Neutrophil (primary cell): ENCODE measurements around the gene PRCC.

Source experiments
- H3K27ac ChIP-seq: fragments of 200-600 bp; sonication (generic); 2 replicates; pipeline ENCODE4 v1.5.1; 2016; ENCODE audit warnings: mild to moderate bottlenecking, moderate library complexity
- H3K27me3 ChIP-seq: fragments of 200-600 bp; sonication (generic); 2 replicates; pipeline ENCODE4 v1.6.0; 2016; ENCODE audit warnings: mild to moderate bottlenecking
- H3K36me3 ChIP-seq: fragments of 200-600 bp; sonication (generic); 2 replicates; pipeline ENCODE4 v1.5.1; 2017
- H3K4me1 ChIP-seq, 2 experiments: fragments of 200-600 bp in 1 of 2; sonication (generic) in 1 of 2; 1 replicate in 1 of 2; 2 replicates in 1 of 2; pipeline versions ENCODE4 v1.5.1 to v1.6.1; 2013 to 2016; ENCODE audit warnings: low read depth in 1 of 2, low read length in 1 of 2, mild to moderate bottlenecking in 1 of 2, moderate library complexity in 1 of 2; ENCODE audit not compliant: control insufficient read depth in 1 of 2, insufficient read depth in 1 of 2
- H3K4me3 ChIP-seq, 2 experiments: fragments of 200-600 bp in 1 of 2; sonication (generic) in 1 of 2; 1 replicate in 1 of 2; 2 replicates in 1 of 2; pipeline ENCODE4 v1.5.1; 2013 to 2016; ENCODE audit warnings: low read depth in 1 of 2, low read length in 1 of 2, mild to moderate bottlenecking in 1 of 2, moderate library complexity in 1 of 2
- H3K9me3 ChIP-seq: fragments of 200-600 bp; sonication (generic); 2 replicates; pipeline ENCODE4 v1.5.1; 2016
- CTCF ChIP-seq: fragments of 200-600 bp; sonication (generic); IDR thresholded peaks from 2 replicates; pipeline ENCODE4 v1.5.1; 2016; ENCODE audit warnings: antibody characterized with exemption

Gene PRCC

GRCh38 chr1:156727492-156727891 lies 39.8 kb upstream of the PRCC start:
- H3K36me3 ChIP-seq: peaks cover 31% of the 10 kb centered on the region
- H3K4me3 ChIP-seq: peak overlapping the region; percentile 88 to 98
- H3K27me3 ChIP-seq: no peaks in the 10 kb centered on the region
- H3K4me1 ChIP-seq: peaks cover 37 to 42% of the 10 kb centered on the region in 2 experiments
- H3K27ac ChIP-seq: peak overlapping the region; percentile 98
- no peaks in the 10 kb centered on the region for H3K9me3 ChIP-seq
- TF ChIP-seq CTCF: no peak

DNA sequence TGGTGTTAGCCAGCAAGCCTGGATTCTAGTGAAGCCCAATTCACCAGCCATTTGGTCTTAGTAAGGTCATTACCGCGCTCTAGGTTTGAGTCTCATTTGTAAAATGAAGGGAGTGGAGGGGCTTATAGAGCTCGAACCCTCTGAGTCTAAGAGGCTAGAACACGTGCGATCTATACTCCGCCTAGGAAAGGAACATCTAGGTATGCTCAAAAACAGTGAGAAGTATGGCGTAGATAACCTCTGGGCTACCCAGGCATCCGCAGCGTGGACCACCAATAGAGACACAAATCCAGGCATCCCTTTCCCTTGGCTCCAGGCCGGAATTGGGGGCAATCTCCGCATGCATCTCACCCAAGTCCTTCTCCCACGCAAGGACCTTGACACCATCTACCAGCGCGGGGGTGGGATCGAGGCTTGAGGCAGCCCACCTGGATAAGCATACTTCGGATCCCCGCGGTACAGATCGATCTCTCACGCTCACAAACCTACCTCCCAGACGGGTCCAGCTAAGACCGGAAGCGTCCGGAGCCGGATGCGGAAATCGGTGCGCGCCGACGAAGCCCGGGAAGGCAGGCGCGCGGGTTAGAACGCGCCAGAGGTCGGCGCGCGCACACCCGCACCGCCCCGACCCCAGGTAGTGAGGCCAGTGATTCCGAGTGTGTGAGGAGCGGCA lies 39.3 kb upstream of the PRCC start, which contains the start of gene METTL25B:
TSS of gene METTL25B (plus strand) at position 544 of the 673 bp plus-strand sequence. CDS start 636 bp downstream, outside the sequence.
- peak within 1 kb of the TSS; percentile 98 for H3K27ac ChIP-seq
- TF ChIP-seq CTCF: no peak
- H3K36me3 ChIP-seq: peaks cover 31% of the 10 kb centered on the region
- H3K9me3 ChIP-seq: no peaks in the 10 kb centered on the region
- H3K27me3 ChIP-seq: no peaks in the 10 kb centered on the region
- peak within 1 kb of the TSS; percentile 88 to 98 for H3K4me3 ChIP-seq
- H3K4me1 ChIP-seq: peaks cover 37 to 42% of the 10 kb centered on the region in 2 experiments

GRCh38 chr1:156728599-156729462 lies 38.5 kb upstream of the PRCC start, which contains the start of gene ISG20L2:
Gene ISG20L2 (minus strand): TSS chr1:156728766. CDS start chr1:156727652, 1,114 bp downstream.
- TF ChIP-seq CTCF: peak; percentile 51
- peaks cover 31% of the 10 kb centered on the region for H3K36me3 ChIP-seq
- H3K9me3 ChIP-seq: no peaks in the 10 kb centered on the region
- no peaks in the 10 kb centered on the region for H3K27me3 ChIP-seq
- peak within 1 kb of the TSS; percentile 88 to 98 for H3K4me3 ChIP-seq
- peaks cover 37 to 42% of the 10 kb centered on the region in 2 experiments for H3K4me1 ChIP-seq
- H3K27ac ChIP-seq: peak within 1 kb of the TSS; percentile 98

- Histone ChIP-seq H3K4me1 (peaks cover 4 to 6% of the 10 kb centered on the region in 2 experiments), H3K27me3 (no peaks in the 10 kb centered on the region), H3K27ac (no peak overlapping the region), H3K9me3 (no peaks in the 10 kb centered on the region), H3K36me3 (peaks cover 52% of the 10 kb centered on the region), H3K4me3 (no peak overlapping the region)
- no peak for TF ChIP-seq CTCF
Observed at GRCh38 chr1:156733989-156734584, 33.2 kb upstream of the PRCC start.

DNA sequence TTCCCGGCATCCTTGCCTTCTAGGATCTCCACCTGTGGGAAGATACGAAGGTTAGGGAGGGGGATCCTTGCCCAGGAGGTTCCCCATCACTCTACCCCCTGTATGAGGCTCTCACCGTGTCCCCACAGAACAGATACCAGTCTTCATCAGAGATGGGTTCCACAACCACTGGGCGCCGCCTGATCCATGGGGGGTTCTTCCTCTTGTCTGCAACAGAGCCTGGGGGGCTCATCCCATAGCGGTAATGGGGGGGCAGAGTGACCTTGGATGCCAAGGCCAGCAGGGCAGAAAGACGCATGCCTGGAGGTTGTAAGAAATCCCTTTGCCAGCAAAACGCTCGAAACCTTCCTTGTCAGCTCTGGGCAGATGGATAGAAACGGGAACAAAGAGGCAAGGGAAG lies 28.9 kb upstream of the PRCC start:
- Histone ChIP-seq H3K4me1 (peaks cover 16 to 20% of the 10 kb centered on the region in 2 experiments), H3K9me3 (no peaks in the 10 kb centered on the region), H3K36me3 (peaks cover 42% of the 10 kb centered on the region), H3K27ac (no peak overlapping the region), H3K27me3 (no peaks in the 10 kb centered on the region), H3K4me3 (no peak overlapping the region)
- TF ChIP-seq CTCF: no peak
